Measurements from ENCODE around the gene CD74. TPM values are rescaled to one million over a fixed set of nuclear protein-coding genes. Genes with fewer than 3 reads are reported as not detected.
A peak's percentile ranks its signal among the peaks of the same experiment; 100 is the strongest.

CD74 gene
- total and polyA plus RNA-seq, 2 of the 13 experiments (the other 11 are each of a cell fraction or from before 2014, with no cell fraction given), result 34.1 to 84.4 TPM

DNA sequence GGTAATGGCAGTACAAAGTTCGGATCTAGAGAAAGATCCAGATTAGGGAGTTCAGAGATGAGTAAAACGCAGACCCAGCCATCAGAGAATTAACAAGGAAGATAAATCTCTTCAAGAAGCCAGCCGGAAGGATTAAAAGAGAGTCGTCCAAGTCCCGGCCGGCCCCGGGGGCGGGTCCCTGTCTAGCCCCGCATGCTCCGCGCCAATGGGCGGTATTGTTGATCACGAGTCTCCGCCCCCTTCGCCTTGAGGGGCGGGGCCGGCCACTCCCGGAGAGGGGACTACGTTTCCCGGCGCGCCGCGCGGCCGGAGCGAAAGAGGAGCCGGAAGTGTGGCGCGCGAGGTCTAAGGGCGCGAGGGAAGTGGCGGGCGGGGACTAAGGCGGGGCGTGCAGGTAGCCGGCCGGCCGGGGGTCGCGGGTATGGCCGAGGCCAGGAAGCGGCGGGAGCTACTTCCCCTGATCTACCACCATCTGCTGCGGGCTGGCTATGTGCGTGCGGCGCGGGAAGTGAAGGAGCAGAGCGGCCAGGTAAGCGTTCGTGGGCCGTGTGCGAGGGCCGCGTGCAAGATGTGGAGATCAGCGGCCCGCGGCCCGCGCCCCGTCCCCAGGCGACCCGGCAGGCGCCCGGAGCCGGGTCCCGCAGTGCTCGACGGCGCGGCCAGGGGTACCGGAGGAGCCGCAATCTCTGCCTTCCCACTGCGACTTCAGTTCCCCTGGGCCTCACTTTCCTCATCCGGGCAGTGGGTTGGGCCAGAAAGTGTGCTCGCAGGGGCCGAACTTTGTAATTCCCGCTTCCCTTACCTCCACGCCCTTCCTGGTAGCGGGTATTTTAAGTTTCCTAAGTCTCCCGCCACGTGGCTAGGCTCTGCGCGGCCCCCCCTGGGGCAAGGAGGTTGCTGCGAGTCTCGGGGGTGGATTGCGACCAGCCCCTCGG, 55.1 kb downstream of the CD74 start, which contains the start of gene TCOF1 (continued):
- TF ChIP-seq, protein P1, sequence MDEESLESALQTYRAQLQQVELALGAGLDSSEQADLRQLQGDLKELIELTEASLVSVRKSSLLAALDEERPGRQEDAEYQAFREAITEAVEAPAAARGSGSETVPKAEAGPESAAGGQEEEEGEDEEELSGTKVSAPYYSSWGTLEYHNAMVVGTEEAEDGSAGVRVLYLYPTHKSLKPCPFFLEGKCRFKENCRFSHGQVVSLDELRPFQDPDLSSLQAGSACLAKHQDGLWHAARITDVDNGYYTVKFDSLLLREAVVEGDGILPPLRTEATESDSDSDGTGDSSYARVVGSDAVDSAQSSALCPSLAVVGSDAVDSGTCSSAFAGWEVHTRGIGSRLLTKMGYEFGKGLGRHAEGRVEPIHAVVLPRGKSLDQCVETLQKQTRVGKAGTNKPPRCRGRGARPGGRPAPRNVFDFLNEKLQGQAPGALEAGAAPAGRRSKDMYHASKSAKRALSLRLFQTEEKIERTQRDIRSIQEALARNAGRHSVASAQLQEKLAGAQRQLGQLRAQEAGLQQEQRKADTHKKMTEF (CRISPR knock-in tag; IDR thresholded peaks at IDR 0.05), result peak; percentile 72
- TF ChIP-seq ZNF180 (CRISPR knock-in tag; IDR thresholded peaks at IDR 0.05; ENCODE audit: borderline replicate concordance, low read depth) (no peak), SOX5 (CRISPR knock-in tag; IDR thresholded peaks at IDR 0.05; ENCODE audit: borderline replicate concordance) (no peak), MBD4 (IDR thresholded peaks at IDR 0.05; ENCODE audit: borderline replicate concordance, low read length) (no peak), ADNP (CRISPR knock-in tag; IDR thresholded peaks at IDR 0.05) (no peak; the same call in 1 of the 2 replicates), ZKSCAN5 (CRISPR knock-in tag; IDR thresholded peaks at IDR 0.05) (no peak), SP5 (CRISPR knock-in tag; IDR thresholded peaks at IDR 0.05; ENCODE audit: borderline replicate concordance, low read depth) (peak; percentile 56; the same call in 1 of the 2 replicates), PHB2 (IDR thresholded peaks at IDR 0.05; ENCODE audit: partially characterized antibody) (no peak), ZNF383 (CRISPR knock-in tag; IDR thresholded peaks at IDR 0.05; ENCODE audit: borderline replicate concordance) (no peak), SRF (IDR thresholded peaks at IDR 0.05; ENCODE audit: low read depth, low read length) (no peak), ZNF451 (CRISPR knock-in tag; IDR thresholded peaks at IDR 0.05) (no peak), ZNF549 (CRISPR knock-in tag; IDR thresholded peaks at IDR 0.05) (no peak), ZNF883 (CRISPR knock-in tag; IDR thresholded peaks at IDR 0.05; ENCODE audit: not compliant biosample characterization) (peak; percentile 85), POLR2G (IDR thresholded peaks at IDR 0.05; ENCODE audit: low read depth, low read length) (peak; percentile 71), ZNF556 (CRISPR knock-in tag; IDR thresholded peaks at IDR 0.05; ENCODE audit: borderline replicate concordance) (no peak)
- TF ChIP-seq, protein P2, sequence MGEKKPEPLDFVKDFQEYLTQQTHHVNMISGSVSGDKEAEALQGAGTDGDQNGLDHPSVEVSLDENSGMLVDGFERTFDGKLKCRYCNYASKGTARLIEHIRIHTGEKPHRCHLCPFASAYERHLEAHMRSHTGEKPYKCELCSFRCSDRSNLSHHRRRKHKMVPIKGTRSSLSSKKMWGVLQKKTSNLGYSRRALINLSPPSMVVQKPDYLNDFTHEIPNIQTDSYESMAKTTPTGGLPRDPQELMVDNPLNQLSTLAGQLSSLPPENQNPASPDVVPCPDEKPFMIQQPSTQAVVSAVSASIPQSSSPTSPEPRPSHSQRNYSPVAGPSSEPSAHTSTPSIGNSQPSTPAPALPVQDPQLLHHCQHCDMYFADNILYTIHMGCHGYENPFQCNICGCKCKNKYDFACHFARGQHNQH (CRISPR knock-in tag; IDR thresholded peaks at IDR 0.05), result 0 out of 2 replicates have a peak, but pooled peaks have one; percentile 19
- TF ChIP-seq, protein P3, sequence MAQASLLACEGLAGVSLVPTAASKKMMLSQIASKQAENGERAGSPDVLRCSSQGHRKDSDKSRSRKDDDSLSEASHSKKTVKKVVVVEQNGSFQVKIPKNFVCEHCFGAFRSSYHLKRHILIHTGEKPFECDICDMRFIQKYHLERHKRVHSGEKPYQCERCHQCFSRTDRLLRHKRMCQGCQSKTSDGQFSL (CRISPR knock-in tag; IDR thresholded peaks at IDR 0.05), result no peak
- TF ChIP-seq, protein P4, sequence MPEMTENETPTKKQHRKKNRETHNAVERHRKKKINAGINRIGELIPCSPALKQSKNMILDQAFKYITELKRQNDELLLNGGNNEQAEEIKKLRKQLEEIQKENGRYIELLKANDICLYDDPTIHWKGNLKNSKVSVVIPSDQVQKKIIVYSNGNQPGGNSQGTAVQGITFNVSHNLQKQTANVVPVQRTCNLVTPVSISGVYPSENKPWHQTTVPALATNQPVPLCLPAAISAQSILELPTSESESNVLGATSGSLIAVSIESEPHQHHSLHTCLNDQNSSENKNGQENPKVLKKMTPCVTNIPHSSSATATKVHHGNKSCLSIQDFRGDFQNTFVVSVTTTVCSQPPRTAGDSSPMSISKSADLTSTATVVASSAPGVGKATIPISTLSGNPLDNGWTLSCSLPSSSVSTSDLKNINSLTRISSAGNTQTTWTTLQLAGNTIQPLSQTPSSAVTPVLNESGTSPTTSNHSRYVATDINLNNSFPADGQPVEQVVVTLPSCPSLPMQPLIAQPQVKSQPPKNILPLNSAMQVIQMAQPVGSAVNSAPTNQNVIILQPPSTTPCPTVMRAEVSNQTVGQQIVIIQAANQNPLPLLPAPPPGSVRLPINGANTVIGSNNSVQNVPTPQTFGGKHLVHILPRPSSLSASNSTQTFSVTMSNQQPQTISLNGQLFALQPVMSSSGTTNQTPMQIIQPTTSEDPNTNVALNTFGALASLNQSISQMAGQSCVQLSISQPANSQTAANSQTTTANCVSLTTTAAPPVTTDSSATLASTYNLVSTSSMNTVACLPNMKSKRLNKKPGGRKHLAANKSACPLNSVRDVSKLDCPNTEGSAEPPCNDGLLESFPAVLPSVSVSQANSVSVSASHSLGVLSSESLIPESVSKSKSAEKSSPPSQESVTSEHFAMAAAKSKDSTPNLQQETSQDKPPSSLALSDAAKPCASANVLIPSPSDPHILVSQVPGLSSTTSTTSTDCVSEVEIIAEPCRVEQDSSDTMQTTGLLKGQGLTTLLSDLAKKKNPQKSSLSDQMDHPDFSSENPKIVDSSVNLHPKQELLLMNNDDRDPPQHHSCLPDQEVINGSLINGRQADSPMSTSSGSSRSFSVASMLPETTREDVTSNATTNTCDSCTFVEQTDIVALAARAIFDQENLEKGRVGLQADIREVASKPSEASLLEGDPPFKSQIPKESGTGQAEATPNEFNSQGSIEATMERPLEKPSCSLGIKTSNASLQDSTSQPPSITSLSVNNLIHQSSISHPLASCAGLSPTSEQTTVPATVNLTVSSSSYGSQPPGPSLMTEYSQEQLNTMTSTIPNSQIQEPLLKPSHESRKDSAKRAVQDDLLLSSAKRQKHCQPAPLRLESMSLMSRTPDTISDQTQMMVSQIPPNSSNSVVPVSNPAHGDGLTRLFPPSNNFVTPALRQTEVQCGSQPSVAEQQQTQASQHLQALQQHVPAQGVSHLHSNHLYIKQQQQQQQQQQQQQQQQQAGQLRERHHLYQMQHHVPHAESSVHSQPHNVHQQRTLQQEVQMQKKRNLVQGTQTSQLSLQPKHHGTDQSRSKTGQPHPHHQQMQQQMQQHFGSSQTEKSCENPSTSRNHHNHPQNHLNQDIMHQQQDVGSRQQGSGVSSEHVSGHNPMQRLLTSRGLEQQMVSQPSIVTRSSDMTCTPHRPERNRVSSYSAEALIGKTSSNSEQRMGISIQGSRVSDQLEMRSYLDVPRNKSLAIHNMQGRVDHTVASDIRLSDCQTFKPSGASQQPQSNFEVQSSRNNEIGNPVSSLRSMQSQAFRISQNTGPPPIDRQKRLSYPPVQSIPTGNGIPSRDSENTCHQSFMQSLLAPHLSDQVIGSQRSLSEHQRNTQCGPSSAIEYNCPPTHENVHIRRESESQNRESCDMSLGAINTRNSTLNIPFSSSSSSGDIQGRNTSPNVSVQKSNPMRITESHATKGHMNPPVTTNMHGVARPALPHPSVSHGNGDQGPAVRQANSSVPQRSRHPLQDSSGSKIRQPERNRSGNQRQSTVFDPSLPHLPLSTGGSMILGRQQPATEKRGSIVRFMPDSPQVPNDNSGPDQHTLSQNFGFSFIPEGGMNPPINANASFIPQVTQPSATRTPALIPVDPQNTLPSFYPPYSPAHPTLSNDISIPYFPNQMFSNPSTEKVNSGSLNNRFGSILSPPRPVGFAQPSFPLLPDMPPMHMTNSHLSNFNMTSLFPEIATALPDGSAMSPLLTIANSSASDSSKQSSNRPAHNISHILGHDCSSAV (CRISPR knock-in tag; IDR thresholded peaks at IDR 0.05; ENCODE audit: borderline replicate concordance), result no peak

Data from HepG2 (cell line).